GM19023 (cell line): Measurements from ENCODE around the gene AMH.

Experiments
- ATAC-seq: cut with Tn5 transposase; IDR thresholded peaks from one replicate; pipeline ENCODE4 v1.9.1; 2021; ENCODE audit warnings: mild to moderate bottlenecking, moderate library complexity; ENCODE audit not compliant: unreplicated experiment

The AMH gene

GRCh38 chr19:2247433-2248101, 1.6 kb upstream of the AMH start:
- no peak for ATAC-seq

- no peak for ATAC-seq
These were observed 750 bp upstream of the AMH start for GRCh38 chr19:2248136-2249009.

- no peak for ATAC-seq
These were observed 1.0 kb downstream of the AMH start for GRCh38 chr19:2249880-2250765.

- ATAC-seq = no peak
These were observed 1.6 kb downstream of the AMH start for GRCh38 chr19:2250766-2251105.

- no peak for ATAC-seq
These were observed 2.3 kb downstream of the AMH start for GRCh38 chr19:2251106-2252054.

GRCh38 chr19:2252055-2252796, 3.1 kb downstream of the AMH start:
- ATAC-seq = no peak

- ATAC-seq = no peak
These were observed 3.6 kb downstream of the AMH start for GRCh38 chr19:2252797-2253105.

- no peak for ATAC-seq
These were observed 4.3 kb downstream of the AMH start for GRCh38 chr19:2253106-2254063.

- ATAC-seq = no peak
These were observed 5.1 kb downstream of the AMH start for GRCh38 chr19:2254064-2254872.

GRCh38 chr19:2255112-2255845, 6.2 kb downstream of the AMH start:
- ATAC-seq = no peak

- ATAC-seq = no peak
These were observed 7.0 kb downstream of the AMH start, which contains the start of gene JSRP1 for GRCh38 chr19:2255982-2256685. TSS of gene JSRP1 (minus strand) at chr19:2256417. CDS start at chr19:2255314, 1,103 bp downstream.

- ATAC-seq = no peak
These were observed 10.2 kb downstream of the AMH start for GRCh38 chr19:2259336-2259735.

- ATAC-seq = no peak
These were observed 11.2 kb downstream of the AMH start for GRCh38 chr19:2260341-2260805.

- no peak for ATAC-seq
These were observed 12.5 kb downstream of the AMH start for GRCh38 chr19:2261438-2262172.

- no peak for ATAC-seq
These were observed 17.3 kb downstream of the AMH start for GRCh38 chr19:2266183-2266993.
